Common myeloid progenitor, CD34-positive (primary cell): ENCODE measurements around the gene CEP70.
"Not testable (repeated sequence)": the region's sequence is repeated elsewhere in the genome, so short reads cannot be mapped to it uniquely, and the experiment has no call there.

Experiments
- CTCF ChIA-PET: fragments of 350-600 bp; sonication (Branson Sonifier 250); formaldehyde crosslinking; loops from one replicate; lab custom pipeline; 2021; ENCODE audit warnings: antibody characterized with exemption; lab: Charles Lee
- POLR2A ChIA-PET: fragments of 350-600 bp; sonication (Branson Sonifier 250); formaldehyde crosslinking; loops from one replicate; lab custom pipeline; 2021; ENCODE audit warnings: antibody characterized with exemption; lab: Charles Lee
- DNase-seq, 3 donors: peaks; one replicate each; pipeline versions ENCODE4 v3.0.0 to v3.0.0-alpha.2; 2013
- H3K27ac ChIP-seq, 2 experiments: 1 replicate in 1 of 2; 2 replicates in 1 of 2; pipeline ENCODE4 v1.7.0; 2013; ENCODE audit warnings: inconsistent platforms in 2 of 2, low read length in 2 of 2, mild to moderate bottlenecking in 2 of 2, low read depth in 1 of 2, moderate library complexity in 1 of 2; ENCODE audit not compliant: severe bottlenecking in 2 of 2, insufficient read depth in 1 of 2, poor library complexity in 1 of 2
- H3K27me3 ChIP-seq, 5 experiments: replicated peaks in 2 of 5; 1 replicate in 3 of 5; 2 replicates in 2 of 5; pipeline versions ENCODE4 v1.6.1 to v1.7.0; 2013; ENCODE audit warnings: low read length in 4 of 5, mild to moderate bottlenecking in 2 of 5, moderate library complexity in 2 of 5, inconsistent platforms in 1 of 5; ENCODE audit not compliant: insufficient read depth in 5 of 5, control insufficient read depth in 4 of 5
- H3K36me3 ChIP-seq, 4 experiments: 1 replicate in 2 of 4; 2 replicates in 2 of 4; pipeline versions ENCODE4 v1.6.1 to v1.7.0; 2013; ENCODE audit warnings: low read length in 3 of 4, control low read depth in 1 of 4, mild to moderate bottlenecking in 1 of 4; ENCODE audit not compliant: control insufficient read depth in 4 of 4, insufficient read depth in 4 of 4
- H3K4me1 ChIP-seq, 4 experiments: 1 replicate in 3 of 4; 2 replicates in 1 of 4; pipeline versions ENCODE4 v1.6.1 to v1.7.1; 2013; ENCODE audit warnings: low read length in 3 of 4, mild to moderate bottlenecking in 3 of 4, control low read depth in 1 of 4, inconsistent platforms in 1 of 4, moderate library complexity in 1 of 4; ENCODE audit not compliant: control insufficient read depth in 4 of 4, insufficient read depth in 4 of 4; ENCODE audit errors: control extremely low read depth in 1 of 4
- H3K4me3 ChIP-seq, 7 experiments: 1 replicate in 4 of 7; 2 replicates in 3 of 7; pipeline versions ENCODE4 v1.5.1 to v1.7.0; 2013; ENCODE audit warnings: mild to moderate bottlenecking in 7 of 7, low read length in 6 of 7, moderate library complexity in 6 of 7, inconsistent platforms in 2 of 7, low read depth in 2 of 7, control low read depth in 1 of 7; ENCODE audit not compliant: insufficient read depth in 4 of 7, control insufficient read depth in 1 of 7; ENCODE audit errors: extremely low read depth in 1 of 7
- H3K9me3 ChIP-seq, 5 experiments: 1 replicate in 4 of 5; 2 replicates in 1 of 5; pipeline versions ENCODE4 v1.6.1 to v1.7.1; 2013; ENCODE audit warnings: low read length in 4 of 5, mild to moderate bottlenecking in 2 of 5, inconsistent platforms in 1 of 5, low read depth in 1 of 5, moderate library complexity in 1 of 5; ENCODE audit not compliant: control insufficient read depth in 4 of 5, insufficient read depth in 2 of 5; ENCODE audit errors: control extremely low read depth in 1 of 5
- WGBS: methylation state at CpG from one replicate; pipeline ENCODE4 v1.1.5; 2013; ENCODE audit not compliant: insufficient coverage; 5-methylcytosine and 5-hydroxymethylcytosine counted together

Gene CEP70

DNA sequence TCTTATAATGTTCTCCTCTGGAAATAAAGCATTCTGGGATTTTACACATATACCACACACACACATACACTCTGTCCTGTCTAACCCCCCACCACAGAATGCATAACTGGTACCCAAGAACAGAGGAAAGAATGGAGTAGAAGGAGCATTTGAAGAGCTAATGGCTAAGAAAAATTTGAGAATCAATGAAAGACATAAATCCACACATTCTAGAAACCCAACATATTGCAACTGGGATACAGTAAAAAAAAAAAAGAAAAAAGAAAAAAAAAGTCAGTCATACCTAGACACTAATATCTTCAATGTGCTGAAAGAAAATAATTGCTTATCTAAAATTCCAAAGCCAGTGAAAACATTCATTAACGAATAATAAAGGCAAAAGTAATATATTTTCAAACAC, 20.9 kb downstream of the CEP70 start:
- H3K4me1 ChIP-seq = no peaks in the 10 kb centered on the region
- ChIA-PET POLR2A (no interaction called here), CTCF (no interaction called here)
- H3K36me3 ChIP-seq = peaks cover 0 to 54% (median 12%) of the 10 kb centered on the region in 4 experiments
- no peaks in the 10 kb centered on the region for H3K27me3 ChIP-seq
- no CpG with 5 or more reads among the region's 1 CpG for WGBS
- DNase-seq = no peak
- no peak overlapping the region for H3K4me3 ChIP-seq
- H3K27ac ChIP-seq = no peak overlapping the region
- H3K9me3 ChIP-seq = peaks cover 0 to 19% (median 9%) of the 10 kb centered on the region in 5 experiments

DNA sequence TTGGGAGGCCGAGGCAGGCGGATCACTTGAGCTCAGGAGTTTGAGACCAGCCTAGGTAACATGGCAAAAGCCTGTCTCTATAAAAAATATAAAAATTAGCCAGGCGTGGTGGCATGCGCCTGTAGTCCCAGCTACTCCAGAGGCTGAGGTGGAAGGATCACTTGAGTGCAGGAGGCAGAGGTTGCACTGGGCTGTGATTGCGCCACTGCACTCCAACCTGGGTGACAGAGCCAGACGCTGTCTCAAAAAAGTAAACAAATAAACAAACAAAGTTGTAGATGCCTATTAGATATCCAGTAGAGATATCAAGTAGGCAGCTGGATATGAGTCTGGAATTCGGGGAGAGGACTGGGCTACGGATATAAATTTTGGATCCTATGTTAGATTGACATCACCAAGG, 24.4 kb downstream of the CEP70 start:
- H3K27ac ChIP-seq, CTCF ChIA-PET, DNase-seq, H3K27me3 ChIP-seq, H3K4me3 ChIP-seq, H3K4me1 ChIP-seq, POLR2A ChIA-PET: not testable (repeated sequence)
- H3K9me3 ChIP-seq = peaks cover 3 to 34% (median 14%) of the 10 kb centered on the region in 5 experiments
- H3K36me3 ChIP-seq = peaks cover 0 to 67% (median 16%) of the 10 kb centered on the region in 4 experiments
- 98% methylated on average over 7 of the region's 8 CpGs for WGBS

DNA sequence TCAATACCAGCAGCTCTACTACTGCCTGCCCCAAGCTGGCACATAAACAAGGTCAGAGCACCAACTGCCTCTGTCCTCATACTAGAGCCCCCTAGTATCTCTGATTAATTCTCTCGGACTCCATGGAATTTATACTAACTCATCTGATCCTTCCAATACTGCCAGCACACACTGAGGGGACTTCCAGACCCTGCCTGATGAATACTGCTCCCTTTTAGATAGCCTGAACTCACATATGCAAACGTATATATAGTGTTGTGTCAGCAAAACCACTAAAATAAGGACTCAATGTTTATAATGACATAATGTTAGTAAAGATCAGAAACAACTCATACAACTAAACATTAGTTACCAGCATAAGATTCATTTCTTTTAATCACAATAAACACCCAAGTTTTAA, 25.0 kb downstream of the CEP70 start:
- no peaks in the 10 kb centered on the region for H3K27me3 ChIP-seq
- no peaks in the 10 kb centered on the region for H3K4me1 ChIP-seq
- CTCF ChIA-PET = interaction anchor here (1.2 kb wide), 1 partner anchor 10 kb away, joined by 3 read pairs; no protein-coding TSS in a partner anchor
- no peak for DNase-seq
- no peak overlapping the region for H3K27ac ChIP-seq
- no peak overlapping the region for H3K4me3 ChIP-seq
- H3K36me3 ChIP-seq = peaks cover 0 to 63% (median 15%) of the 10 kb centered on the region in 4 experiments
- H3K9me3 ChIP-seq = peaks cover 3 to 30% (median 9%) of the 10 kb centered on the region in 5 experiments
- WGBS = 86% methylated on average over 1 of the region's 2 CpGs
- POLR2A ChIA-PET = interaction anchor here (0.7 kb wide), 1 partner anchor 27 kb away, joined by 3 read pairs; no protein-coding TSS in a partner anchor

DNA sequence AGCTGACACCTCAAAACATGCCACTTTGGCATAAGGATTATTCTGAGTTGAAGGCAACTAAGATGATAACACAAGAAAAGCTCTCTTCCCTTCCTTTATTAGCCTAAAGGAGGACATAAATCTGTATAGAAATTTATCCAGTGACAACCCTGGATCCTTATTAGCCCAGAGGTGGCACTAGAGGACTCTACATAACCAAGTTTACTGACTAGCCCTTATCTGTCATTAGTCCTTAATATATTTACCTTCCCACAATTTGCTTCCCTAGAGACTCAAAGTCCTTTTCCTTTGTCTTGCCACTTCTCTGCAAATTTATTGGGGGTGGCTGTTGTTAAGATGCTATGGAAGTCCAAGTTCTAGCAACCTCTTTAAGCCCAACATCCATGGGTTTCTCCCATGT, 26.7 kb downstream of the CEP70 start:
- no peak overlapping the region for H3K4me3 ChIP-seq
- H3K4me1 ChIP-seq = no peaks in the 10 kb centered on the region
- peaks cover 0 to 22% (median 5%) of the 10 kb centered on the region in 5 experiments for H3K9me3 ChIP-seq
- ChIA-PET POLR2A (no interaction called here), CTCF (interaction anchor here (0.9 kb wide), 1 partner anchor 349 kb away, joined by 3 read pairs; no protein-coding TSS in a partner anchor)
- no peak overlapping the region for H3K27ac ChIP-seq
- DNase-seq = no peak
- no peaks in the 10 kb centered on the region for H3K27me3 ChIP-seq
- H3K36me3 ChIP-seq = peaks cover 0 to 49% (median 10%) of the 10 kb centered on the region in 4 experiments

DNA sequence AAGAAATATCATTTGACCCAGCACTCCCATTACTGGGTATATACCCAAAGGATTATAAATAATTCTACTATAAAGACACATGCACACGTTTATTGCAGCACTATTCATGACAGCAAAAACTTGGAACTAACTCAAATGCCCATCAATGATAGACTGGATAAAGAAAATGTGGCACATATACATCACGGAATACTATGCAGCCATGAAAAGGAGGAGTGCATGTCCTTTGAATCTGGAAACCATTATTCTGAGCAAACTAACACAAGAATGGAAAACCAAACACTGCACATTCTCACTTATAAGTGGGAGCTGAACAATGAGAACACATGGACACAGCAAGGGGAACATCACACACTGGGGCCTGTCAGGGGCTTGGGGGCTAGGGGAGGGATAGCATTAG, 27.8 kb downstream of the CEP70 start:
- peaks cover 0 to 25% (median 5%) of the 10 kb centered on the region in 5 experiments for H3K9me3 ChIP-seq
- DNase-seq, H3K27me3 ChIP-seq, H3K4me3 ChIP-seq, CTCF ChIA-PET, H3K4me1 ChIP-seq, POLR2A ChIA-PET, H3K27ac ChIP-seq: not testable (repeated sequence)
- peaks cover 0 to 41% (median 8%) of the 10 kb centered on the region in 4 experiments for H3K36me3 ChIP-seq
- WGBS = 100% methylated on average over 1 of the region's 2 CpGs

DNA sequence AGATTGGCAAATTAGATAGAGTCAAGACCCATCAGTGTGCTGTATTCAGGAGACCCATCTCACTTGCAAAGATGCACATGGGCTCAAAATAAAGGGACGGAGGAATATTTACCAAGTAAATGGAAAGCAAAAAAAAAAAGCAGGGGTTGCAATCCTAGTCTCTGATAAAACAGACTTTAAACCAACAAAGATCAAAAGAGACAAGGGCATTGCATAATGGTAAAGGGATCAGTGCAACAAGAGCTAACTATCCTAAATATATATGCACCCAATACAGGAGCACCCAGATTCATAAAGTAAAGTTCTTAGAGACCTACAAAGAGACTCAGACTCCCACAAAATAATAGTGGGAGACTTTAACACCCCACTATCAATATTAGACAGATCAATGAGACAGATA, 31.2 kb downstream of the CEP70 start:
- H3K27me3 ChIP-seq, DNase-seq, H3K27ac ChIP-seq, CTCF ChIA-PET, H3K4me3 ChIP-seq, H3K4me1 ChIP-seq: not testable (repeated sequence)
- peaks cover 0 to 41% (median 11%) of the 10 kb centered on the region in 4 experiments for H3K36me3 ChIP-seq
- H3K9me3 ChIP-seq = peaks cover 8 to 54% (median 15%) of the 10 kb centered on the region in 5 experiments
- POLR2A ChIA-PET = interaction anchor here (0.7 kb wide), 1 partner anchor 51 kb away, joined by 5 read pairs; no protein-coding TSS in a partner anchor
- no CpG with 5 or more reads among the region's 1 CpG for WGBS

DNA sequence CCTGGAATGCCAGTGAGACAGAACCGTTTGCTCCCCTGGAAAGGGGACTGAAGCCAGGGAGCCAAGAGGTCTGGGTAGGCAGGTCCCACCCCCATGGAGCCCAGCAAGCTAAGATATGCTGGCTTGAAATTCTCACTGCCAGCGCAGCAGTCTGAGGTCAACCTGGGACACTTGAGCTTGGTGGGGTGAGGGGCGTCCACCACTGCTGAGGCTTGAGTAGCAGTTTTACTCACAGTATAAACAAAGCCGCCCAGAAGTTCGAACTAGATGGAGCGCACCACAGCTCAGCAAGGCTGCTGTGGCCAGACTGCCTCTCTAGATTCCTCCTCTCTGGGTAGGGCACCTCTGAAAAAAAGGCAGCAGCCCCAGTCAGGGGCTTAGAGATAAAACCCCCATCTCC, 33.6 kb downstream of the CEP70 start:
- ChIA-PET CTCF (no interaction called here), POLR2A (no interaction called here)
- Histone ChIP-seq H3K36me3 (peaks cover 0 to 33% (median 12%) of the 10 kb centered on the region in 4 experiments), H3K27ac (no peak overlapping the region), H3K4me3 (peak overlapping the region in 1 of 7 experiments; percentile 13), H3K9me3 (peaks cover 8 to 49% (median 12%) of the 10 kb centered on the region in 5 experiments), H3K4me1 (no peaks in the 10 kb centered on the region), H3K27me3 (no peaks in the 10 kb centered on the region)
- DNase-seq = no peak
- WGBS = 100% methylated on average over 5 of the region's 6 CpGs
